Activated T-helper 1 cell treated with Interleukin-2 at 50 U/mL for 16 hours (primary cell): ENCODE data around the gene ZDHHC14.
"Not testable (repeated sequence)": the region's sequence is repeated elsewhere in the genome, so short reads cannot be mapped to it uniquely, and the experiment has no call there.

Source experiments
- DNase-seq: peaks from one replicate; pipeline ENCODE4 v3.0.0-alpha.2; 2020; ENCODE audit warnings: low read depth

The ZDHHC14 gene

DNA sequence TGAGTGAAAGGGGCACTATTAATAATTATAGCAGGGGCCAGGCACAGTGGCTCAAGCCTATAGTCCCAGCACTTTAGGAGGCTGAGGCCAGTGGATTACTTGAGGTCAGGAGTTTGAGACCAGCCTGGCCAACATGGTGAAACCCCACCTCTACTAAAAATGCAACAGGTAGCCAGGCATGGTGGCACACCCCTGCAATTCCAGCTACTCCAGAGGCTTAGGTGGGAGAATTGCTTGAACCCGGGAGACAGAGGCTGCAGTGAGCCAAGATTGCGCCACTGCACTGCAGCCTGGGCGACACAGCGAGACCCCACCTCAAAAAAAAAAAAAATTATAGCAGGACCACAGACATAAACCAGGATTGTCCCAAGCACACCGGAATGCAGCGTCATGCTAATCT lies 340.0 kb downstream of the ZDHHC14 start:
- not testable (repeated sequence) for DNase-seq

DNA sequence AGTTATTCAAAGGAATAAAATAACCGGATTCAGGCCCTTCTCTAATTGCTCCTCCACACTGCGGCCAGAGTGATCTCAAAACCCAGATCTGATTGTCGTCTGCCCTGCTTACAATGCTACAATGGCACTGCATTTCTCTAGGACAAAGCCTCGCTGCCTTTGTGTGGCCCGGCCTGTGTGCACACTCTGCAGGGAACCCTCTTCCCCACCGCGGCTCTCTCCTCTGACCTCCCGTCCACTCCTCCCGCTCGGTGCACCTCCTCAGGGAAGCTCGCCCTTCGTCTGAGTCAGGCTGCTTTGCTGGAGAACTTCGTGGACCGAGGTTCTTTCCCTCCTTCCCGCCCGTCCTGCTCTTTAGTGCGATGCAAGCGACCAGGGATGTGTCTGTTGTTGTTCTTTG lies 340.4 kb downstream of the ZDHHC14 start:
- DNase-seq, result no peak

DNA sequence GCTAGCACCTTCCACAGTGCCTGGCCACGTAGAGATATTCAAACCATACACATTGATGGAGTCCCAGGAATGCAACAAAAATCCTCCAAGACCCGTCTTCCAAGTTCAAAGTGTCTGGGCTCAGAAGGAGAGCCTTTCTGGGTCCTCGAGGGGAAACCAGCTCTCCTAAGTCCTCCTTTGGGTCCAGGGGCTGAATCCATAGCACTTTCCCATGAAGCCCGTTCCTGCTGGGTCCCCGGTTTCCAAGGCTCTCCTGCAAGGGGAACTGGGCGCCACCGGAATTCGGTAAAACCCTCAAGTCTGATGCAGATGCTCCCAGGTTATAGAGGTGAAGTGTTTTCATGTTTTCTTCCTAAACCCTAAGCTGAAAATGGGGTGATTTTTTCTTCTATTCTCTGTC lies 340.8 kb downstream of the ZDHHC14 start:
- DNase-seq, result no peak

DNA sequence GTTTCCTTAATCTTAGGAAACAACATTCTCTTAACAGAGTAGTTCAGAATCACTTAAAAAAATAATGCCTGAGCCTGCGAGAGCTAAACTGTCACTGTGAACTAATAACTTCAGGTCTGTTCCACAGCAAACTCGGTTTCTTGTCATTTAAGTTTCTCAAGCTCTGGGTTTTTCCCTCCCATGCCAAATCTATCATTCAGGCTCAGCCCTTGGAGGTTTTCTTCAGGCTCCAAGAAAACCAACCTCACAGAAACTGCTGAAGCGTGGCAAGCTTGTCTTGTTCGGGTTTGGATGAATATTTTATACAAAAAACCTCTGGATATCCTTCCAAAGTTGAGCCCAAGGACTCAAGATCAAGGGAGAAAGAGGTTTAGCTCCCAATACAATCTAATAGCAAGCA lies 342.4 kb downstream of the ZDHHC14 start:
- DNase-seq, result no peak

DNA sequence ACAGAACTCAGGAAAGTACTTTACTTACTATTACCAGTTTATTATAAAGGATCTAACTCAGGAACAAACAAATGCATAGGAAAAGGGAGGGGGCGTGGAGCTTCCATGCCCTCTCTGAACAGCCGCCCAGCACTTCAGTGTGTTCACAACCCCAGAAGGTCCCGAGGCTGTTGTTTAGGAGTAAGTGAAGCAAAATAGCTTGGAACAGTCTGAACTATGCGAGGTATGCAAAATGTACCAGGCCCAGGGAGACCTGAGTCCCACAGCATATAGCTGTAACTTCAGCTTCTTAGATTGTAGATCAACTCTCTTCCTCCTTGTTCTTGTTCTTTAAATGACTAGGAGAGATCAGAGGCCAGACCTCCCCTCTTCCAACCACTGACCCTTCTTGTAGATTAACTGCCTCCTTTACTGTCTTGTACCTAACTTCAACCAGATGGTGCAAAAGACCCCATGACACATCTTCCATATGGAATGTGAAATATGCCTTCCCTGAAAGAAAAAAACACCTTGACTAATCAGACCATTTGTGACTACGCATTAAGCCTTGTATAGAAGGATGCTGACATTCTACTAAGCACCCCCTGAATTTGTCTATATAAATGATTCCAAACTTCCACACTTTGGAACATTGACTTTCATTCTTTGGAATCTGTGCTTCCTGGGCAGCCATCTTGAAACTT lies 343.3 kb downstream of the ZDHHC14 start:
- DNase-seq, result no peak

DNA sequence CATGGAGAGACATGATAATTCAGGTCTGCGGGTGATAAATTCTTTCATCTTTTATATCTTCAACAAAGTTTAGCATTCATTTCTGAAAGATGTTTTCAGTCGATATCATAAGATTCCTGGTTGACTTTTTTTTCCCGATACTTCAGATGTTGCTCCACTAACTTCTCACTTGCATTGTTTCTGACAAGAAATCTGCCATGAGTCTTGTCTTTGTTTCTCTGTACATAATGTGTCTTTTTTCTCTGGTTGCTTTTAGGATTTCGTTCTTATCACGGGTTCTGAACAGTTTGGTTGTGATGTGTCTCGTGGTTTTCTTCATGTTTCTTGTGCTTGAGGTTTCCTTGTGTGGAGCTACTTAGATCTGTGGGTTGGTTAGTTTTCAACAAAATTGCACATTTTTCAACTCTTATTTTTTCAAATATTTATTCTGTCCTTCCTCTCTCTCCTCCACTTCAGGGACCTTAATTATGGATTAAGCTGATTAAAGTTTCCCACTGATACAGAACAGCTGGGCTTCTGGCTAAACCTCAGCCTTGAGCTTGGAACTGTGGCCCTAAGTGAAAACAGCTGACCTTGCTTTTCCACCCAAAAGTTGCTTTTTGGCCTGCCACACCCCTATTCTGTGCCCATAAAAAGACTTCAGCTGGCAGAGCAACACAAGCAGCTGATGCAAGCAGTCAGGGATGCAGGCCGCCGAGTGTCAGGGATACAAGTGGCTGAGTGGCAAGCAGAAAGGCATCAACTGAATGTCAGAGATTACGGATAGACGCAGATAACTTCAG lies 344.2 kb downstream of the ZDHHC14 start:
- DNase-seq, result no peak

DNA sequence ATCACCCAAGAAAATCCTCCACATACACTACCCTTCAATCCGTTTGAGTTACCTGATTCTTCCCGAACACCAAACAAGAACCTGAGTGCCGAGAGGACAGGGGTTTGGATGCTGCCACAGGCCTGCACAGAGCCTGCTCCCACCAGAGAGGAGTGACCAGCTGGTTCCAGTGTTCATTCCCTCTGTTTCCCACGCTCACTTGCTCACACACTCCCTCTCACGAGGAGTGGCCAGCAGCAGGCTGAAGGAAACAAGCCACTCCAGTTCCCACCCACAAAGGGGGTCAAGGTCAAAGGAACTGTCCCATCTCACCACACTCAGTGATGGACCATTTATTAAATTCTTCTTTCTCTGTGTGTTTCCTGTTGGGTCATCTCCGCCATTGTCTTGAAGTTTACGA lies 344.8 kb downstream of the ZDHHC14 start:
- no peak for DNase-seq

DNA sequence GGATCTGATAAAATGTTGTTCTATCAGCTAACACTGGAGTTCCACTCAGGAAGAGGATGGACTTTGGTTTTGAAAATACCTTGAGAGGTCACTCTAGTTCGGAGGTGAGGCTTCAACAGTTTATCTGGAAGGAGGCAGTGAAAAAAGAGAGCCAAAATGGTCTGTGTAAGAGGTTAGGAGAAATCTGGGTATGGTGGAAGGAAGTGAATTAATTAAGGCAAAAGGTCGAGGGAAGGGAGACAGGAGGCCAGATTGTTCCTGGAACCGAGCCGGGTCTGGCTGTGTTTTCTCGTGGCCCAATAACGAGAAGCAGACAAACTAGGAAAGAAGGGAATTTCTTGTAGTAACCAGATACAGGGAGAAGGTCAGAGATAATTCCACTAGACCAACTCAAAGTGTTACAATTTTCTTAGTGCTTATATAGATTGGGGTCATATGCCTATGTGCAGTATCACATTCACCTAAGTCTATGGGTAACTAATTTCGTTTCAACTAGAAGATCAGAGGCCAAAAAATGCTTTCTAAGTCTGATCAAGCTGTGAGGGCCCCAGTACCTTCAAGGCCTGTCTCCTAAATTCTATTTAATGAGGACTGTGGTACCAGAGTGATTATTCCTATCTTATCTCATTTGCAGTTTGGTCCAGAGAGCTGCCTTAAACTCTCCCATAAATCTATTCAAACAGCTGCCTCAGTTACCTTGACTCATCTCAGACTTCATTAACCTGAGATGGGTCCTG lies 346.1 kb downstream of the ZDHHC14 start:
- DNase-seq, result no peak
